GM18502 (cell line): ENCODE measurements around the gene CCDC136.
A peak's percentile ranks its signal among the peaks of the same experiment; 100 is the strongest.

Experiments used
- ATAC-seq: cut with Tn5 transposase; IDR thresholded peaks from one replicate; pipeline ENCODE4 v1.9.1; 2021; ENCODE audit warnings: mild to moderate bottlenecking; ENCODE audit not compliant: unreplicated experiment, poor library complexity

CCDC136 gene

GRCh38 chr7:128858380-128859231 lies 66.8 kb downstream of the CCDC136 start:
- ATAC-seq: no peak

DNA sequence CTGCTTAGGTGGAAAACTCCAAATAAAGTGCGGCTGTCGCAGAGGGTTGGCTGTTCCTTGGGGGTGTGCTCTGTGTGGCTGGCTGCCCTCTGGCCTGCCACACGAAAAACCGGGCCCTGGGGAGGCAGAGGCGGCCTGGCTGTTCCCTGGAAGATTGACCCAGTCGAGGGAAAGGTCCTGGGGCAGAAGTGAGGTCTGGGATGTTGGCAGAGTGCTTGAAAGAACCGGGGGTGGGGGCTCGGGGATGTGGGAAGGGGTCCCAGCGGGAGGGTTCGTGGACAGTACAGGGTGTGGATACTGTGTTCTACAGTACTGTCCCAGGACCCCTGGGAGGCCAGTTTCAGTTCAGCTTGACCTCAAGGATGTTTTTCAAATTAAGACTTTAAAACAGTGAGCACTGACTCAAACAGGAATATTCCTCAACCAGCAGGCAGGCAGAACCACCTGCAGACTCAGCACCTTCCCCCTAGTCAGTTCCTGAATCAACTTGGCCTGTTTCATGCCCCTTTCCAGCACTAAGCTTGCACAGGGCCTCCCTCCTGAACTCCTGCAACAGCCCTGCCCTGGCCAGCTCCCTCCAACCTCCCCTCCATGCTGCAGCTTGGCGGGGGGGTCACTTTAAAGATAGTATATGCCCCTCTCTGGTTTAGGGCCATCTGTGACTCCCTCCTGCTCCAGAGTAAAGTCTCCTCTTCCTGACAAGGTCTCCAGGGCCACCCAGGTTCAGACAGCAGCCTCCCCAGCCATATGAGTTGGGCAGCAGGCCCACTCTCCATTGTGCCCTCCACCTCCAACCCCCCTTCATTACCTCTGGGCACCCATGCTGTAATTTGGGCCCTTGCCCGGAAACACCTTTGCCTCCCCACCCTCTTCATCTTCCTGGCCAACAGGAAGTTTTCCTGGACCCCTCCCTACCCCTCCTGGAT lies 67.7 kb downstream of the CCDC136 start:
- ATAC-seq: no peak

GRCh38 chr7:128860158-128861073 lies 68.6 kb downstream of the CCDC136 start:
- no peak for ATAC-seq

DNA sequence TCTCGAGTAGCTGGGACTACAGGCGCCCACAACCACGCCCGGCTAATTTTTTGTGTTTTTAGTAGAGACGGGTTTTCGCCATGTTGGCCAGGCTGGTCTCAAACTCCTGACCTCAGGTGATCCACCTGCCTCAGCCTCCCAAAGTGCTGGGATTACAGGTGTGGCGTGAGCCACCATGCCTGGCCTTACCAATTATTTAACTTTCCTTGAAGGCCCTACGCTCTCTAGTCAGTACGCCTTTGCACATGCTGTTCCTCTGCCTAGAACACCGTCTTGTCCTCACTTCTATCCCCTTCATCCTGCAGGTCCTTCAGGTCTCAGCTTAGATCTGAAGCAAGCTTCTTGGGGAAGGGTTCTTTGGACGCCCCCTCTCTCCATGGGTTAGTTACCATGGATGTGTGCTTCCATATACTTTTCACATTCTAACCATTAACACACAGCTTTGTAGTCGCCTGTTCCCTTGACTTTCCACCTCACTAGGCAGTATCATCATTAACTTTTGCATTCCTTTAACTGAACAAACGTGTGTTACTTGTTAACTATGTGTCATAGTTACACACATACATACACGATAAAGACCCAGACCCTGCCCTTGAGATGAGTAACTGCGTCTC lies 70.3 kb downstream of the CCDC136 start:
- no peak for ATAC-seq

DNA sequence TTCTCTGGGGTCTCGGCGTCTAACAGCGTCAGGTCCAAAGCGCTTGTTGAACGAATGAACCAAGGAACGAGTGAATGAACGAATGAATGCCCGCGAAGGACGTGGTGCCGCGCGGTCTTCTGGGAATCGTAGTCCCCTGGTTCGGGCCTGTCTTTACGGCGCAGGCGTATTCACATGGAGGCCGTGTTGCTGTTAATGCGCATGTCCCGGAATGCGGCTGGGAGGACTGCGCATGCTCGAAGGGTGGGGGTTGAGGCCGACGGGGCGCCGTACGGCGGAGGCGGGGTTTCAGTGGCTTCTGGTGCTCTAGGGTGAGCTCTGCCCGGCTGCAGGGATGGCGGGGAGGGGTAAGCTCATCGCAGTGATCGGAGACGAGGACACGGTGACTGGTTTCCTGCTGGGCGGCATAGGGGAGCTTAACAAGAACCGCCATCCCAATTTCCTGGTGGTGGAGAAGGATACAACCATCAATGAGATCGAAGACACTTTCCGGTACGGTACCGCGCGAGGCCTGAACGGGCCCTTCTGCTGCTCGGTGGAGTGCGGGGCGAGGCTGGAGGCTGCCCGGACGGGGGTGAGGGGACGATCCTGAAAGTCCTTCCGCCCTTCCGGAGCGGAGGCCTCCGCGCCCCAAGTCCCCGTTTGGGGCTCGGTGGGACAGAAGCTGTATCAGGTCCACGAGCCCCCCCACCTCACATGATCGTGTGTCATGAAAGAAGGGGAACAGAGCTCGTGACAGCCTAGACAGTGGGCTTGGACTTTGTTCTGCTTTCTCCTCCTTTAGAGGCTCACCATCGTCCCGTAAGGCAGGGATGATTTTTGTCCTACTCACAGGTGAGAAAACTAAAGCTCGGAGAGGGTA lies 71.0 kb downstream of the CCDC136 start, which contains the start of gene ATP6V1F:
ATP6V1F (plus strand) TSS at position 286 of the 862 bp plus-strand sequence; CDS start at position 335, 49 bp downstream.
- peak; percentile 85 for ATAC-seq

DNA sequence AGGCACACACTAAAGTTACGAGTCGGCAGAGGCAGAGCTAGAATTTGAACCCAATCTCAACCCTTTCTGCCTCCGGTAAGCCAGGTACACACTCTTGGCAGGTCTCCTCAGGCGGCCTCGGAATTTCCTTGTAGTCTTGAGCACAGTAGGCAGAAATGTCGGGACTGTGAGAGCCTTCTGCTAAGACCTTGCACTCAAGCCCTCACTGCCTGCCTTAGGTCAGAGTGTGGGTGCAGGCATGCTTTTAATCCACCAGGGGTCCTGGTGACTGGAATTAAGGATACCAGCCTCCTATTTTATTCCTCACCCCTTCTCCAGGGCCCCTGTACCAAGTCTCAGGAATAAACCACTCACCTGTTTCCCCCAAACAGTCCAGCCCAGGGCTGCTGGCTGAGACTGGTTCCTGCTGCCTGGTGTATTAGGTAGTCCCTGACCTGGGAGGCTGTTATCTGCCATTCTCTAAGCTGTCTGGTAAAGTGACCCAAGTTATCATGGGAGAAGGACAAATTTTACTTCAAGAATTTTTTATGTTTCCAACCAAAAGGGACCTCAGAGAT lies 71.7 kb downstream of the CCDC136 start:
- ATAC-seq: peak; percentile 44

GRCh38 chr7:128865303-128865702 lies 73.5 kb downstream of the CCDC136 start:
- ATAC-seq: no peak

GRCh38 chr7:128865996-128866877 lies 74.5 kb downstream of the CCDC136 start:
- no peak for ATAC-seq

GRCh38 chr7:128867241-128867640 lies 75.5 kb downstream of the CCDC136 start:
- ATAC-seq: no peak

DNA sequence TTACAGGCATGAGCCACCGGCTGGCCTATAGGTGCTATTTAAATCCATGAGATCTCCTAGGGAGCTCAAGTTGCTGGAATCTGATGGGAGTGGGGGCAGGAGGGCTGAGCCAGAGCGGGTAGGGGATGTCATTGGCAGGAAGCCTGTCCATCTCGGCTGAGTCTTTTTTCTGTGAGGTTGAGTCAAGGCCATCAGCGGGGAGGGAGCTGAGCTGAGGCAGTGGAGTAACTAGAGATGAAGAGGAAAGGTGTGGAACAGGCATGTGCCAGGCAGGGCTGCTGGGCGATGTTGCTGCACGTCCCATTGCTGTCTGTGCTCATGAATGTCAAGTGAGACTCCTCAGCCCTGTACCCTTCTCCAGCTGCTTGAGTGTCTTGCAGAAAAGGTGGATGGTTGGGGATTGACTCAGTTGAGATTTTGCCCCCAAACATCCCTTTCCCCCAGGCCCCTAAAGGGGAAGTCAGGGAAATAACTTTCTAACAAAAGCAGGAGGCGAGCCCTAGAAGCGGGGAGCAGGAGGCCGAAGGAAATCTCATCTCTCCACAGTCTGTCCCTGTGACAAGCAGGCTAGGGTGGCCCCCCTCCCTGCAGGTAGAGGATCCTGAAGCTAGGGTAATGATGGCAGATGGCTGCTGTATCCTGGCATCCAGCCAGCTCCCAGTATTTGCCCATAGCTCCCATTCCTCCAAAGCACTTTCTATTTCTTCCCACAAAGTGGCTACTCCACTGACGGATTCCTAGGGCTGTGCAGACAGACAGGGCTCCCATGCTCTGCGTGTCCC lies 76.3 kb downstream of the CCDC136 start:
- ATAC-seq: no peak

DNA sequence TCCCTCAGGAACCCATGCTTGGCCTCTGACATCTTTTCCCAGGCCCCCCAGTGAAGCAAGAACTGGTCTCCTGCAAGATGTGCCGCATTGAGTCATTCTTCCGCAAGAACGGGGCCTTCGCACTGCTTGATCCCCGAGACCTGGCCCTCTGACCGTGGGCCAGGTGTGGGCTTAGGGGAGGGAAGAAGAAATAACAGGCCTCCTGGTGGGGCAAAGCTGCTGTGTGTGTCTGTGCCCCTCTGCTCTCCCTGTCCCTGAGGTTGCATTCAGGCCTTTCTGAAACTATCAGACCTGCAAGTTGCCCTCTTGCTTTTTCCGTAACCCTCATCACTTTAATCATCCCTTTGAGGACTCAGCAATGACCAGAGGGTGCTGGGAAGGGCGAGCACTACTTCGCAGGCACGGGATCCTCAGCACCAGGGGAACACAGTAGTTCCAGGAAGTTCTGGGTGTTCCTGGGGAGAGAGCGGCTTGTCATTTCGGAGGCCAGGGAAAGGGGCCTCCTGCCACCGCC lies 76.9 kb downstream of the CCDC136 start:
- no peak for ATAC-seq

DNA sequence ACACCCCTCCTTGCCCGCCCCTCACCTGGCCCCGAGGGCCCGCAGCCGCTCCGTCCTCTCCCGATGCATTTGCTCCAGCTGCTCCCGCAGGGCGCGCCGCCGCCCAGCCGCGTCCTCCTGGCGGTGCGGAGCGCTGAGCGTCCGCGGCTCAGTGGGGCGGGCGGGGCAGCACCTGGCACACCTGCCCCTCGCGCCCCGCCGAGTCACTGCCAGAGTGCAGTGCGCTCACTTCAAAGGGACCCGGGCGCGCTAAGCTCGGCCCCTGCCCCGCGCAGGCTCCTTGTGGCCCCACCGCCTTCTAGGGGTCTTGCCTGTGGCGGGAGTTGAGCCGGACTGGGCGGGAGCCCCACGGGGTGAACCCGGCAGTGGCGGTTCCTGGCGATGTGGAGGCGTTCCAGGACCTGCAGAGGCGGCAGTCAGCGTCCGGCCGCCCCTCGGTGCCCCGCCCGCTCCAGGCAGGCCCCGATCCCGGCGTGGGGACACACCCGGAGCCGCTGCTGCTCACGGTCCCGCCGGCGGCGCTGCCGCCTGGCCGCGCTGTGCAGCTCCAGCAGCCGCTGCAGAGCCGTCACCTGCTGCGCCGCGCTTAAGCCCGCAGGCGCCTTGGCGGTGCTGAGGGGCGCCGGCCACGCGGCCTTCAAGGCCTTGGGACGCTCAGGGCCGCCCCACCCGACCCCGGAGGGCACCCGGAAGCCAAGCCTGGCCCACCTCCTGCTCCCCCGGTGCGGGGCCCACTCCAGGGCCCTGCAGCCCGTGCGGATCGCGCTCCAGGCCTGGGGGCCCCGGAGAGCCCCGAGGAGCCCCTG lies 77.6 kb downstream of the CCDC136 start:
- peak; percentile 77 for ATAC-seq

- ATAC-seq: peak; percentile 5
Measured at GRCh38 chr7:128869944-128870285, 78.1 kb downstream of the CCDC136 start.

- ATAC-seq: no peak
Measured at GRCh38 chr7:128871050-128871449, 79.3 kb downstream of the CCDC136 start.
